HEK293 (cell line): ENCODE data around the gene NR2F1-AS1.

Source experiments
- CTCF ChIA-PET: fragments of 350-600 bp; formaldehyde crosslinking; extraction: SDS; loops from one replicate; lab custom pipeline; 2021; ENCODE audit warnings: antibody characterized with exemption; lab: Yijun Ruan, JAX
- POLR2A ChIA-PET: fragments of 300-600 bp; formaldehyde crosslinking; extraction: SDS; loops from one replicate; lab custom pipeline; 2020; ENCODE audit warnings: antibody characterized with exemption, inconsistent platforms; lab: Yijun Ruan, JAX
- H3K27ac ChIP-seq: fragments of 200-500 bp; sonication (Bioruptor generic); 2 replicates; pipeline ENCODE4 v1.5.1; 2014; ENCODE audit warnings: low read depth, low read length, control low read depth, inconsistent platforms; ENCODE audit errors: extremely low read depth
- H3K36me3 ChIP-seq, 2 experiments: fragments of 200-500 bp in 1 of 2; sonication (Bioruptor generic) in 1 of 2; 1 replicate in 1 of 2; 2 replicates in 1 of 2; pipeline ENCODE4 v1.5.1; 2014 to 2017; ENCODE audit warnings: inconsistent platforms in 2 of 2, low read length in 2 of 2; ENCODE audit not compliant: control insufficient read depth in 2 of 2, insufficient read depth in 1 of 2
- H3K4me1 ChIP-seq: fragments of 200-500 bp; sonication (Bioruptor generic); 2 replicates; pipeline ENCODE4 v1.5.1; 2014; ENCODE audit warnings: mild to moderate bottlenecking, low read length, inconsistent platforms; ENCODE audit not compliant: control insufficient read depth, insufficient read depth
- H3K4me3 ChIP-seq: 2 replicates; pipeline ENCODE4 v1.5.1; 2011; ENCODE audit warnings: low read depth, mild to moderate bottlenecking, control low read depth, low read length, moderate library complexity
- H3K9me3 ChIP-seq: fragments of 200-500 bp; sonication (Bioruptor generic); 2 replicates; pipeline ENCODE4 v1.5.1; 2014; ENCODE audit warnings: low read depth, low read length, inconsistent platforms; ENCODE audit not compliant: control insufficient read depth, insufficient read depth
- ATF2 ChIP-seq: fragments of 450-650 bp; formaldehyde crosslinking; IDR thresholded peaks from 2 replicates; pipeline ENCODE4 v1.5.1; 2016; ENCODE audit warnings: missing biosample characterization, missing genetic modification characterization, low read depth
- KLF17 ChIP-seq: fragments of 450-650 bp; formaldehyde crosslinking; IDR thresholded peaks from 2 replicates; pipeline ENCODE4 v1.5.1; 2016; ENCODE audit warnings: missing biosample characterization, missing genetic modification characterization
- SCRT1 ChIP-seq: fragments of 450-650 bp; formaldehyde crosslinking; IDR thresholded peaks from 2 replicates; pipeline ENCODE4 v1.5.1; 2016; ENCODE audit warnings: missing biosample characterization, missing genetic modification characterization, borderline replicate concordance
- SCRT2 ChIP-seq: fragments of 450-650 bp; formaldehyde crosslinking; IDR thresholded peaks from 2 replicates; pipeline ENCODE4 v1.5.1; 2016; ENCODE audit warnings: missing biosample characterization, missing genetic modification characterization
- YY2 ChIP-seq: fragments of 450-650 bp; formaldehyde crosslinking; IDR thresholded peaks from 2 replicates; pipeline ENCODE4 v1.5.1; 2016; ENCODE audit warnings: missing biosample characterization, missing genetic modification characterization
- ZFP41 ChIP-seq: fragments of 450-650 bp; formaldehyde crosslinking; IDR thresholded peaks from 2 replicates; pipeline ENCODE4 v1.5.1; 2016; ENCODE audit warnings: missing biosample characterization, missing genetic modification characterization, borderline replicate concordance
- ZNF146 ChIP-seq: fragments of 450-650 bp; formaldehyde crosslinking; IDR thresholded peaks from 2 replicates; pipeline ENCODE4 v1.5.1; 2016; ENCODE audit warnings: missing biosample characterization, missing genetic modification characterization
- ZNF157 ChIP-seq: fragments of 450-650 bp; formaldehyde crosslinking; IDR thresholded peaks from 2 replicates; pipeline ENCODE4 v1.5.1; 2016; ENCODE audit warnings: missing biosample characterization, missing genetic modification characterization
- ZNF184 ChIP-seq: fragments of 450-650 bp; IDR thresholded peaks from 2 replicates; pipeline ENCODE4 v1.5.1; 2018; ENCODE audit warnings: missing biosample characterization, mild to moderate bottlenecking, missing genetic modification characterization
- ZNF274 ChIP-seq, 2 experiments: fragments of 200-500 bp in 1 of 2; fragments of 450-650 bp in 1 of 2; sonication (Bioruptor generic) in 1 of 2; formaldehyde crosslinking in 1 of 2; IDR thresholded peaks; 2 replicates each; pipeline versions ENCODE4 v1.5.1 to v1.6.1; 2014 to 2016; ENCODE audit warnings: borderline replicate concordance in 1 of 2, inconsistent platforms in 1 of 2, low read length in 1 of 2, missing biosample characterization in 1 of 2, missing genetic modification characterization in 1 of 2
- ZNF280C ChIP-seq: fragments of 450-650 bp; formaldehyde crosslinking; IDR thresholded peaks from 2 replicates; pipeline ENCODE4 v1.5.1; 2016; ENCODE audit warnings: missing biosample characterization, missing genetic modification characterization
- ZNF449 ChIP-seq: fragments of 450-650 bp; formaldehyde crosslinking; IDR thresholded peaks from 2 replicates; pipeline ENCODE4 v1.5.1; 2017; ENCODE audit warnings: missing biosample characterization, mild to moderate bottlenecking, missing genetic modification characterization, moderate library complexity
- ZNF473 ChIP-seq: fragments of 450-650 bp; formaldehyde crosslinking; IDR thresholded peaks from 2 replicates; pipeline ENCODE4 v1.5.1; 2017; ENCODE audit warnings: missing biosample characterization, missing genetic modification characterization
- ZNF513 ChIP-seq: fragments of 450-650 bp; IDR thresholded peaks from 2 replicates; pipeline ENCODE4 v1.5.1; 2018; ENCODE audit warnings: missing biosample characterization, missing genetic modification characterization
- ZNF530 ChIP-seq: fragments of 450-650 bp; formaldehyde crosslinking; IDR thresholded peaks from 2 replicates; pipeline ENCODE4 v1.5.1; 2016; ENCODE audit warnings: low read depth, missing biosample characterization, missing genetic modification characterization
- ZNF548 ChIP-seq: fragments of 450-650 bp; formaldehyde crosslinking; IDR thresholded peaks from 2 replicates; pipeline ENCODE4 v1.5.1; 2016; ENCODE audit warnings: missing biosample characterization, missing genetic modification characterization
- ZNF549 ChIP-seq: fragments of 450-650 bp; IDR thresholded peaks from 2 replicates; pipeline ENCODE4 v1.5.1; 2018; ENCODE audit warnings: missing biosample characterization, missing genetic modification characterization, mild to moderate bottlenecking, inconsistent platforms, moderate library complexity
- ZNF558 ChIP-seq: fragments of 450-650 bp; formaldehyde crosslinking; IDR thresholded peaks from 2 replicates; pipeline ENCODE4 v1.5.1; 2016; ENCODE audit warnings: missing biosample characterization, missing genetic modification characterization
- ZNF600 ChIP-seq: fragments of 450-650 bp; formaldehyde crosslinking; IDR thresholded peaks from 2 replicates; pipeline ENCODE4 v1.5.1; 2016; ENCODE audit warnings: missing biosample characterization, missing genetic modification characterization
- ZNF664 ChIP-seq: fragments of 450-650 bp; formaldehyde crosslinking; IDR thresholded peaks from 2 replicates; pipeline ENCODE4 v1.5.1; 2016; ENCODE audit warnings: missing biosample characterization, missing genetic modification characterization

NR2F1-AS1 gene

GRCh38 chr5:93611273-93611975, 30.4 kb upstream of the NR2F1-AS1 start:
- ChIA-PET CTCF (interaction anchor here (0.6 to 1.1 kb wide), 3 partner anchors 9 to 189 kb away, joined by 3 to 5 read pairs (median 3); no protein-coding TSS in a partner anchor), POLR2A (interaction anchor here (1.3 to 1.6 kb wide), 2 partner anchors 24 to 190 kb away, joined by 3 to 9 read pairs; no protein-coding TSS in a partner anchor)
- Histone ChIP-seq H3K4me1 (peaks cover 13% of the 10 kb centered on the region), H3K4me3 (peak overlapping the region; percentile 37), H3K36me3 (no peaks in the 10 kb centered on the region), H3K9me3 (no peaks in the 10 kb centered on the region), H3K27ac (no peak overlapping the region; the same call in 1 of the 2 replicates)
- no peak for TF ChIP-seq ZNF184 (tag by site-specific recombination)
- TF ChIP-seq ZFP41 (tag by site-specific recombination): no peak

GRCh38 chr5:93610581-93611272, 29.7 kb upstream of the NR2F1-AS1 start:
- CTCF ChIA-PET: interaction anchor here (0.6 to 1.1 kb wide), 3 partner anchors 24 to 190 kb away, joined by 3 read pairs; no protein-coding TSS in a partner anchor
- Histone ChIP-seq H3K4me1 (peaks cover 18% of the 10 kb centered on the region), H3K4me3 (no peak overlapping the region), H3K27ac (no peak overlapping the region), H3K9me3 (no peaks in the 10 kb centered on the region), H3K36me3 (no peaks in the 10 kb centered on the region)
- TF ChIP-seq SCRT1 (tag by site-specific recombination) (peak; percentile 71; the same call in 1 of the 2 replicates), ZNF664 (tag by site-specific recombination) (no peak), ZNF549 (tag by site-specific recombination) (no peak), SCRT2 (tag by site-specific recombination) (peak; percentile 70; the same call in 1 of the 2 replicates)
- POLR2A ChIA-PET: no interaction called here

- POLR2A ChIA-PET: no interaction called here
- no peak for TF ChIP-seq ZNF280C (tag by site-specific recombination)
- TF ChIP-seq ZNF558: no peak
- no peak for TF ChIP-seq ZNF473
- TF ChIP-seq ZNF449 (tag by site-specific recombination): no peak
- TF ChIP-seq ZNF274 (IDR thresholded peaks at IDR 0.05; ENCODE audit: low read length): no peak
- no peak for TF ChIP-seq ZNF274 (tag by site-specific recombination; IDR thresholded peaks at IDR 0.05; ENCODE audit: borderline replicate concordance)
- no peak for TF ChIP-seq ZNF600 (tag by site-specific recombination)
- TF ChIP-seq ZNF513 (tag by site-specific recombination): no peak
- no peak for TF ChIP-seq ZNF530
- TF ChIP-seq KLF17 (tag by site-specific recombination): no peak
- no peak for TF ChIP-seq ZNF146 (tag by site-specific recombination)
- TF ChIP-seq ZFP41 (tag by site-specific recombination): no peak
- TF ChIP-seq ZNF548 (tag by site-specific recombination): no peak
- TF ChIP-seq YY2 (tag by site-specific recombination): no peak
- no peak for TF ChIP-seq ZNF157 (tag by site-specific recombination)
- TF ChIP-seq ATF2 (tag by site-specific recombination): no peak
- TF ChIP-seq, all 188 proteins: peak for 0
- CTCF ChIA-PET: interaction anchor here (1.2 kb wide), 1 partner anchor 605 kb away, joined by 4 read pairs; no protein-coding TSS in a partner anchor
- Histone ChIP-seq H3K36me3 (no peaks in the 10 kb centered on the region), H3K4me1 (peaks cover 21% of the 10 kb centered on the region), H3K9me3 (no peaks in the 10 kb centered on the region), H3K27ac (no peak overlapping the region), H3K4me3 (no peak overlapping the region)
These were observed 28.7 kb upstream of the NR2F1-AS1 start for GRCh38 chr5:93609762-93610161.
